ENCODE results near the gene TMC2. TPM values are rescaled to one million over a fixed set of nuclear protein-coding genes. Genes with fewer than 3 reads are reported as not detected.
"Not testable (repeated sequence)": the region's sequence is repeated elsewhere in the genome, so short reads cannot be mapped to it uniquely, and the experiment has no call there.

The TMC2 gene
- total RNA-seq, 2 experiments from 2014 or later = not detected

DNA sequence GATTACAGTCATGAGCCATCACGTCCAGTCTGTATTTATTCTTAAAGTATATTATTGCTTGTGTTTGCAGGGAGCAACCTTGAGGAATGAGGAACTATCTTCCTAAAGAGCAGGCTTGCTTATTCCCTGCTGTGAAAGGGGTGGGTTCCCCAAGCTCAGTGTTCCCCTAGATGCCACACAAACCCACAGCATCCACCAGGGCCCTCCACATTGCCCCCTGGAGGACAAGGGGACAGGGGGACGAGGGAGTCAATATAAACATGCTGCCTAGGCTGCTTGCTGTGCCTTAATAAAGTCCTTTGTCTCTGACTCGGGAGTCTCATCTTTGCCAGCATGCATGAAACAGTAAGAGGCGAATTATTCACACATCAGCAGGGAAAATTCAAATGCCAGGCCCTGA is 135.6 kb downstream of the TMC2 start:
- ChIA-PET CTCF (interaction anchor here (0.9 to 3.2 kb wide), 4 partner anchors 15 to 150 kb away, joined by 3 to 13 read pairs (median 8); no protein-coding TSS in a partner anchor), POLR2A (interaction anchor here (1.9 kb wide), 1 partner anchor 8 kb away, joined by 6 read pairs; the partner anchor contains the start of gene IDH3B)
- TF ChIP-seq CTCF (IDR thresholded peaks at IDR 0.05) = no peak
- intact Hi-C loops (cut with micrococcal nuclease) = no loop called here
- H3K4me3 Mint-ChIP-seq = no peak overlapping the region
- no peaks in the 10 kb centered on the region for H3K36me3 Mint-ChIP-seq (ENCODE audit: low read depth)
- no peaks in the 10 kb centered on the region for H3K9me3 Mint-ChIP-seq
- no peaks in the 10 kb centered on the region for H3K4me1 Mint-ChIP-seq (ENCODE audit: low read depth)
- H3K27me3 Mint-ChIP-seq = peaks cover 3% of the 10 kb centered on the region
- ATAC-seq = peak; percentile 64
- H3K27ac Mint-ChIP-seq = no peak overlapping the region
- no peak for DNase-seq

DNA sequence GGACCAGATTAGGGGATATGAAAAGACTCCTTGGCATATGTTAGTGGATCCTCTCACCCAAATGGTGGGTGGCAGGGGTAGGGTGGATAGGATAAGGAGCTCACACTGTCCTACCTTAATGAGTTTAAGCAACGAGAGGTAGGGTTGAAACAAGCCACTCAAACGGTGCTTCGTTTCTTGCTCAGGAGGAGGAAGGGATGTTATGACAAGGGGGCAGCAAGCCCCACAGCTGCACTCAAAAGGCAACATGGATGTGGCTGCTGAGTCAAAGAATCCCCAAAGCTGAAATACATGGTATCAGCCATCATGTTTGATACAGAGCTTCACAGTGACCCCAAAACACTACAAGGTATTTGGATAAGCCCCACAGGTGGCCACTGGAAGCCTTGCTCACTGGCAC is 136.1 kb downstream of the TMC2 start:
- CTCF ChIA-PET = interaction anchor here (0.7 to 1.6 kb wide), 3 partner anchors 8 to 202 kb away, joined by 3 to 4 read pairs (median 3); partner anchors contain the start of genes IDH3B and SNRPB
- intact Hi-C loops (cut with micrococcal nuclease) = no loop called here
- H3K27me3 Mint-ChIP-seq = peaks cover 3% of the 10 kb centered on the region
- H3K4me3 Mint-ChIP-seq = no peak overlapping the region
- TF ChIP-seq CTCF (IDR thresholded peaks at IDR 0.05) = no peak
- no peaks in the 10 kb centered on the region for H3K36me3 Mint-ChIP-seq (ENCODE audit: low read depth)
- ATAC-seq = no peak
- no peak for DNase-seq
- POLR2A ChIA-PET = interaction anchor here (1.9 kb wide), 1 partner anchor 8 kb away, joined by 6 read pairs; the partner anchor contains the start of gene IDH3B
- H3K4me1 Mint-ChIP-seq (ENCODE audit: low read depth) = no peaks in the 10 kb centered on the region
- H3K9me3 Mint-ChIP-seq = no peaks in the 10 kb centered on the region
- H3K27ac Mint-ChIP-seq = no peak overlapping the region

DNA sequence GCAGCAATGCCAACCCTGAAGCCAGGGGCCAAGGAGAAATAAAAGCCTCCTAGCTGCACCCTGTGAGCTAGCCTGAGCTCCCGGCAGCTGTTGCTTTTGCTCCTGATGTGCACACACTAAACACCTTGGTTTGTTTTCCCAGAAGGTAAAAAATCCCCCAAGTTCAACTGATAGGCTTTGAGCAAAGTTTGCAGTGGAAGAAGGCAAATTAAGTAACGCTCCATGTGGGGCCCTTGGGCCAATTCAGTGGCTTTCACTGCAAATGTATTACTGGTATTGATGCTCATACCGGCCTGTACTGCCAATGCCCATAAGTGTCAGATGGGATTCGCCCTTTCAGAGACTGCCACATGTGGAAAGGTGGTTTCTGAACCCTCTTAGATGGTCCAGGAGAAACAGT is 137.1 kb downstream of the TMC2 start:
- no peaks in the 10 kb centered on the region for H3K36me3 Mint-ChIP-seq (ENCODE audit: low read depth)
- ATAC-seq (no peak), DNase-seq (no peak)
- no peak overlapping the region for H3K27ac Mint-ChIP-seq
- TF ChIP-seq CTCF (IDR thresholded peaks at IDR 0.05) = no peak
- H3K9me3 Mint-ChIP-seq = no peaks in the 10 kb centered on the region
- CTCF ChIA-PET = interaction anchor here (1.6 to 1.9 kb wide), 2 partner anchors 151 to 203 kb away, joined by 3 to 5 read pairs; partner anchors contain the start of gene SNRPB
- H3K4me3 Mint-ChIP-seq = no peak overlapping the region
- H3K27me3 Mint-ChIP-seq = peaks cover 3% of the 10 kb centered on the region
- no peaks in the 10 kb centered on the region for H3K4me1 Mint-ChIP-seq (ENCODE audit: low read depth)
- POLR2A ChIA-PET = interaction anchor here (1.9 kb wide), 1 partner anchor 9 kb away, joined by 6 read pairs; the partner anchor contains the start of gene IDH3B
- intact Hi-C loops (cut with micrococcal nuclease) = no loop called here

- no peak overlapping the region for H3K4me3 Mint-ChIP-seq
- no peaks in the 10 kb centered on the region for H3K9me3 Mint-ChIP-seq
- no peak for ATAC-seq
- intact Hi-C loops (cut with micrococcal nuclease) = loop anchor here (10.0 kb wide), 1 partner anchor 175 kb away; no protein-coding TSS in a partner anchor
- no peak overlapping the region for H3K27ac Mint-ChIP-seq
- no peak for DNase-seq
- no peaks in the 10 kb centered on the region for H3K4me1 Mint-ChIP-seq (ENCODE audit: low read depth)
- CTCF ChIA-PET = no interaction called here
- peaks cover 28% of the 10 kb centered on the region for H3K27me3 Mint-ChIP-seq
- no peak for TF ChIP-seq CTCF (IDR thresholded peaks at IDR 0.05)
- H3K36me3 Mint-ChIP-seq (ENCODE audit: low read depth) = no peaks in the 10 kb centered on the region
- POLR2A ChIA-PET = no interaction called here
These were observed 143.7 kb downstream of the TMC2 start for GRCh38 chr20:2680046-2680445.

DNA sequence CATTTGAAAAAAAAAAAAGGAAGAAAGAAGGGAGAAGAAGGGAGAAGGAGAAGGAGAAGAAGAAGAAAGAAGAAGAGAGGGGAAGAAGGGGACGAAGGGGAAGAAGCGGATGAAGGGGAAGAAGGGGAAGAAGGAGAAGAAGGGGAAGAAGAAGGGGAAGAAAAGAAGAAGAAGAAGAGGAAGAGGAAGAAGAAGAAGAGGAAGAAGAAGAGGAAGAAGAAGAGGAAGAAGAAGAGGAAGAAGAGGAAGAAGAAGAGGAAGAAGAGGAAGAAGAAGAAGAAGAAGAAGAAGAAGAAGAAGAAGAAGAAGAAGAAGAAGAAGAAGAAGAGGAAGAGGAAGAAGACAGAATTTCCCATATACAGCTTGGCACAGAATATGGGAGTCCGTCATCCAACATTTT is 145.7 kb downstream of the TMC2 start:
- peaks cover 32% of the 10 kb centered on the region for H3K27me3 Mint-ChIP-seq
- H3K27ac Mint-ChIP-seq; H3K4me3 Mint-ChIP-seq; H3K36me3 Mint-ChIP-seq (ENCODE audit: low read depth); H3K4me1 Mint-ChIP-seq (ENCODE audit: low read depth); H3K9me3 Mint-ChIP-seq; POLR2A ChIA-PET; ATAC-seq; DNase-seq; CTCF ChIA-PET: not testable (repeated sequence)
- intact Hi-C loops (cut with micrococcal nuclease) = loop anchor here (10.0 kb wide), 1 partner anchor 173 kb away; no protein-coding TSS in a partner anchor

DNA sequence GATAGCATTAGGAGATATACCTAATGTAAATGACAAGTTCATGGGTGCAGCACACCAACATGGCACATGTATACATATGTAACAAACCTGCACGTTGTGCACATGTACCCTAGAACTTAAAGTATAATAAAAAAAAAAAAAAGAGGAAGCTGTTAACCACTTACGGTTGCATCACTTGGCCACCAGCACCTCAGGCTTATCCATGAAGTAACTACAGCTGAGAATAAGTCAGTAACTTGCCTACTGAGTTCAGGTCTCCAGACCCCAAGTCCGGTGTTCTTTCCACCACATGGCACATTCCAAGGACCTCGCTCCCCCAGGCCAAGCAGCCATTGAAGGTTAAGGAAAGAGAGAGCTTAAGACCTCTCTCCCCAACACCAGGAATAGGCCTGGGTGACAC is 148.4 kb downstream of the TMC2 start:
- POLR2A ChIA-PET = interaction anchor here (1.1 to 1.4 kb wide), 3 partner anchors 15 to 33 kb away, joined by 3 to 4 read pairs (median 3); no protein-coding TSS in a partner anchor
- intact Hi-C loops (cut with micrococcal nuclease) = loop anchor here (10.0 kb wide), 1 partner anchor 170 kb away; no protein-coding TSS in a partner anchor
- Mint-ChIP-seq H3K4me1 (ENCODE audit: low read depth) (peaks cover 13% of the 10 kb centered on the region), H3K27me3 (peaks cover 34% of the 10 kb centered on the region)
- CTCF ChIA-PET = interaction anchor here (0.6 to 9.7 kb wide), 5 partner anchors 9 to 128 kb away, joined by 3 to 110 read pairs (median 4); no protein-coding TSS in a partner anchor
- H3K9me3 Mint-ChIP-seq; H3K36me3 Mint-ChIP-seq (ENCODE audit: low read depth); H3K4me3 Mint-ChIP-seq; ATAC-seq; DNase-seq; H3K27ac Mint-ChIP-seq: not testable (repeated sequence)

Data from activated CD8-positive, alpha-beta T cell treated with anti-CD3 and anti-CD28 coated beads for 36 hours (primary cell).